Measurements from ENCODE around the gene CMTM3. TPM values are rescaled to one million over a fixed set of nuclear protein-coding genes. Genes with fewer than 3 reads are reported as not detected.
"Not testable (repeated sequence)": the region's sequence is repeated elsewhere in the genome, so short reads cannot be mapped to it uniquely, and the experiment has no call there.

Gene CMTM3
- polyA plus RNA-seq, 1 experiment = 35.5 TPM

- peaks cover 35% of the 10 kb centered on the region for H3K36me3 ChIP-seq (ENCODE audit: control insufficient read depth, insufficient read depth, low read length)
- no peak overlapping the region for H3K4me3 ChIP-seq (ENCODE audit: low read depth, low read length)
- CTCF ChIA-PET = interaction anchor here (0.8 to 3.6 kb wide), 22 partner anchors 10 to 264 kb away, joined by 3 to 41 read pairs (median 5); no protein-coding TSS in a partner anchor
- TF ChIP-seq, protein P1, sequence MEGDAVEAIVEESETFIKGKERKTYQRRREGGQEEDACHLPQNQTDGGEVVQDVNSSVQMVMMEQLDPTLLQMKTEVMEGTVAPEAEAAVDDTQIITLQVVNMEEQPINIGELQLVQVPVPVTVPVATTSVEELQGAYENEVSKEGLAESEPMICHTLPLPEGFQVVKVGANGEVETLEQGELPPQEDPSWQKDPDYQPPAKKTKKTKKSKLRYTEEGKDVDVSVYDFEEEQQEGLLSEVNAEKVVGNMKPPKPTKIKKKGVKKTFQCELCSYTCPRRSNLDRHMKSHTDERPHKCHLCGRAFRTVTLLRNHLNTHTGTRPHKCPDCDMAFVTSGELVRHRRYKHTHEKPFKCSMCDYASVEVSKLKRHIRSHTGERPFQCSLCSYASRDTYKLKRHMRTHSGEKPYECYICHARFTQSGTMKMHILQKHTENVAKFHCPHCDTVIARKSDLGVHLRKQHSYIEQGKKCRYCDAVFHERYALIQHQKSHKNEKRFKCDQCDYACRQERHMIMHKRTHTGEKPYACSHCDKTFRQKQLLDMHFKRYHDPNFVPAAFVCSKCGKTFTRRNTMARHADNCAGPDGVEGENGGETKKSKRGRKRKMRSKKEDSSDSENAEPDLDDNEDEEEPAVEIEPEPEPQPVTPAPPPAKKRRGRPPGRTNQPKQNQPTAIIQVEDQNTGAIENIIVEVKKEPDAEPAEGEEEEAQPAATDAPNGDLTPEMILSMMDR (IDR thresholded peaks at IDR 0.05; ENCODE audit: insufficient read depth, low read depth, low read length) = no peak
- H3K27me3 ChIP-seq (ENCODE audit: control insufficient read depth, insufficient read depth, low read length) = no peaks in the 10 kb centered on the region
- no peak for DNase-seq (ENCODE audit: low read depth)
- POLR2A ChIA-PET = no interaction called here
Observed at GRCh38 chr16:66609139-66609510, 4.6 kb downstream of the CMTM3 start.

DNA sequence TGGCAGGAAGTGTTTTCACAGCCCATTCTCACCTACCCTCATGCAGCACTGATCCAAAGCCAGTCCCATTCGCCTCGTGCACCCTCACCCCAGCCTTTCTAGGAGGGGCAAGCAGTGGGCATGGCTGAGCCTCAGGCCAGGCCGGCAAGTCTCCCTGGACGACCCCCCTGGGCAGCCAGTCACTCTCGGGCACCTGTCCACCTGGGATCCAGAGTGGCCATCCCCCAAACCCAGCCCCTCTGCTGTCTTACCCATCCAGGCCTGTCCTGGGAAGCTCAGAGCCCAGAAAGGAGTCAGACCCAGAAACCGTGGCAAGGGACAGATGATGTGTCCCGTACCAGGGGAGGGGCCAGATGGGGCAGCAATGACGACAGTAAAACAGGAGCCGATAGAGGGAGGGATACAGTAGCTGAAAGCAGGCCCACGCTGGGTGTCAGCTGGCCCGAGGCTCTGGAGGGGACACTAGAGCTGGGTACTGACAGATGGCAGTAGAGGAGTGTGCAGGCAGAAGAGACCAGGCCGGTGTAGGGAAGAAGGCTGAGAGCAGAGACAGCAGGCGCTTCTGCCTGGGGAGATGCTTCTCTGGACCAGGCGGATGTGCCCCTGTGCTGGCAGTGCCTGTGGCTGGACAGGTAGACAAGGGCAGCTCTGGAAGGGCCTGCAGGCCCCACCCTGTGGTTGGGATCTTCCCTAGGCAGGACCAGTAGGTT, 5.8 kb downstream of the CMTM3 start:
- no peak for DNase-seq (ENCODE audit: low read depth)
- Histone ChIP-seq H3K27me3 (ENCODE audit: control insufficient read depth, insufficient read depth, low read length) (no peaks in the 10 kb centered on the region), H3K36me3 (ENCODE audit: control insufficient read depth, insufficient read depth, low read length) (peaks cover 39% of the 10 kb centered on the region), H3K4me3 (ENCODE audit: low read depth, low read length) (no peak overlapping the region)
- TF ChIP-seq, protein P1 (IDR thresholded peaks at IDR 0.05; ENCODE audit: insufficient read depth, low read depth, low read length) = no peak
- CTCF ChIA-PET = interaction anchor here (1.3 to 3.5 kb wide), 6 partner anchors 8 to 258 kb away, joined by 4 to 41 read pairs (median 6); no protein-coding TSS in a partner anchor
- POLR2A ChIA-PET = no interaction called here

DNA sequence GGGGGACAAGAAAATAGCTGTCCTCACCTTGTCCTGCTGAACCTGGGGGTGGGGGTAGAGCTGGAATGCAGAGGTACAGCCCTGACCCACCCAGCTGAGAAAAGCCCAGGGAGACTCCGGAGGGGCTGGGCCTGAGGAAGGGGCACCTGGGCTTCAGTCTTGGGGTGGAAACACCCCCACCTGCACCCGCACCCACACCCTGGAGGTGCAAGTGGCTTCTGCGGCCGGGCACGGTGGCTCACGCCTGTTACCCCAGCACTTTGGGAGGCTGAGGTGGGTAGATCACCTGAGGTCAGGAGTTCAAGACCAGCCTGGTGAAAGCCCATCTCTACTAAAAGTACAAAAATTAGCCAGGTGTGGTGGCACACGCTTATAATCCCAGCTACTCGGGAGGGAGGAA, 7.4 kb downstream of the CMTM3 start:
- H3K4me3 ChIP-seq (ENCODE audit: low read depth, low read length); H3K27me3 ChIP-seq (ENCODE audit: control insufficient read depth, insufficient read depth, low read length); POLR2A ChIA-PET; DNase-seq (ENCODE audit: low read depth): not testable (repeated sequence)
- peaks cover 37% of the 10 kb centered on the region for H3K36me3 ChIP-seq (ENCODE audit: control insufficient read depth, insufficient read depth, low read length)
- CTCF ChIA-PET = interaction anchor here (1.7 kb wide), 1 partner anchor 106 kb away, joined by 4 read pairs; no protein-coding TSS in a partner anchor

- Histone ChIP-seq H3K4me3 (ENCODE audit: low read depth, low read length) (no peak overlapping the region), H3K27me3 (ENCODE audit: control insufficient read depth, insufficient read depth, low read length) (no peaks in the 10 kb centered on the region), H3K36me3 (ENCODE audit: control insufficient read depth, insufficient read depth, low read length) (peaks cover 37% of the 10 kb centered on the region)
- TF ChIP-seq, protein P1 (IDR thresholded peaks at IDR 0.05; ENCODE audit: insufficient read depth, low read depth, low read length) = no peak
- DNase-seq (ENCODE audit: low read depth) = no peak
- POLR2A ChIA-PET = no interaction called here
- CTCF ChIA-PET = no interaction called here
Observed at GRCh38 chr16:66612422-66612821, 7.9 kb downstream of the CMTM3 start.

DNA sequence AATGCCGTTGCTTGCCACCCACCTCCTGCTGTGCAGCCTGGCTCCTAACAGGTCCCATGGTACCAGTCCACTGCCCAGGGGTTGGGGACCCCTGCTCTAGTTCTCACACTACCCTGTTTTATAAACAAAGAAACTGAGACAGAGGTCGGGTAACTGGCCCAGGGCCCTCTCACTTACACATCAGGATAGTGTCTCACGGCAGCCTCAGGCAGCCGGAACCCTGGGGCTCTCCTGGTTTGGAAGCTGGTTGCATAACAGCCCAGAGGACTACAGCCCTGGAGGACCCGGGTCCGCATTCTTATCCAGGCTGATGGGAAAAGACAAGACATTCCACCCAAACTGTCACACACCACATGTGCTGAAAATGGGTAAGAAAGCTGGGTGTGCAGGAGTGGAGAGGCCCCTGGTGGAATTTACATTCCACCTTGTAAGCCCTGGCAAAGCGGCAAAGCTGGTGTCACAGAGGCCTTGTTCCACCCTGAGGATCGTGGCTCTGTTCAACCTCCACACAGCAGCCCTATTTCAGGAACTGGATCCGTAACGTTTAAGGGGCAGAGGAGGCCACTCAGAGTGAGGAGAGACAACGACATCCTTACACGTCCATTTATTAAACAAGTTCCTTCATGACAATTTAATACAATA, 9.8 kb downstream of the CMTM3 start:
- Histone ChIP-seq H3K27me3 (ENCODE audit: control insufficient read depth, insufficient read depth, low read length) (no peaks in the 10 kb centered on the region), H3K4me3 (ENCODE audit: low read depth, low read length) (no peak overlapping the region), H3K36me3 (ENCODE audit: control insufficient read depth, insufficient read depth, low read length) (peaks cover 32% of the 10 kb centered on the region)
- CTCF ChIA-PET = interaction anchor here (0.8 to 1.0 kb wide), 3 partner anchors 37 to 114 kb away, joined by 3 to 5 read pairs (median 4); no protein-coding TSS in a partner anchor
- TF ChIP-seq, protein P1 (IDR thresholded peaks at IDR 0.05; ENCODE audit: insufficient read depth, low read depth, low read length) = no peak
- POLR2A ChIA-PET = interaction anchor here (0.6 kb wide), 1 partner anchor 260 kb away, joined by 15 read pairs; no protein-coding TSS in a partner anchor
- no peak for DNase-seq (ENCODE audit: low read depth)
